Lung (tissue), 12 donors: Measurements from ENCODE around the gene MDFI. TPM values are rescaled to one million over a fixed set of nuclear protein-coding genes. Genes with fewer than 3 reads are reported as not detected.

Source experiments
- ATAC-seq: fragments of 200-7000 bp; cut with Tn5 transposase; one replicate; pipeline ENCODE4 v1.9.1; 2020; ENCODE audit warnings: moderate number of reproducible peaks; ENCODE audit not compliant: insufficient read depth, low FRiP score
- DNase-seq, 3 donors: peaks; one replicate each; pipeline ENCODE4 v3.0.0-alpha.2; 2013 to 2017
- H3K27ac ChIP-seq, 2 donors: one replicate each; pipeline ENCODE4 v1.5.1; 2013; ENCODE audit warnings: mild to moderate bottlenecking in 2 of 2, moderate library complexity in 2 of 2, control low read depth in 1 of 2, inconsistent platforms in 1 of 2, low read depth in 1 of 2, low read length in 1 of 2
- H3K27me3 ChIP-seq, 3 donors: one replicate each; pipeline ENCODE4 v1.5.1; 2013; ENCODE audit warnings: low read length in 2 of 3; ENCODE audit not compliant: control insufficient read depth in 3 of 3, insufficient read depth in 3 of 3
- H3K36me3 ChIP-seq, 4 donors: one replicate each; pipeline ENCODE4 v1.5.1; 2013; ENCODE audit warnings: low read length in 4 of 4, mild to moderate bottlenecking in 1 of 4, moderate library complexity in 1 of 4; ENCODE audit not compliant: control insufficient read depth in 4 of 4, insufficient read depth in 4 of 4
- H3K4me1 ChIP-seq, 5 donors: one replicate each; pipeline ENCODE4 v1.5.1; 2013; ENCODE audit warnings: low read length in 5 of 5, mild to moderate bottlenecking in 2 of 5, moderate library complexity in 1 of 5; ENCODE audit not compliant: control insufficient read depth in 5 of 5, insufficient read depth in 5 of 5
- H3K4me3 ChIP-seq: one replicate; pipeline ENCODE4 v1.5.1; 2013; ENCODE audit warnings: mild to moderate bottlenecking, control low read depth, moderate library complexity
- H3K9ac ChIP-seq, 2 donors: one replicate each; pipeline ENCODE4 v1.5.1; 2013; ENCODE audit warnings: low read length in 2 of 2, control low read depth in 1 of 2; ENCODE audit not compliant: insufficient read depth in 1 of 2
- H3K9me3 ChIP-seq, 4 donors: one replicate each; pipeline ENCODE4 v1.5.1; 2013; ENCODE audit warnings: low read length in 3 of 4, mild to moderate bottlenecking in 1 of 4, moderate library complexity in 1 of 4; ENCODE audit not compliant: control insufficient read depth in 4 of 4, insufficient read depth in 3 of 4
- WGBS, 2 donors: extraction: QIAGEN DNeasy Blood & Tissue Kit; methylation state at CpG; one replicate each; pipeline ENCODE4 v1.1.7; 2013; 5-methylcytosine and 5-hydroxymethylcytosine counted together
- polyA plus RNA-seq, 2 donors: library from polyadenylated mRNA; stranded (reverse); fragments of 200-250 nt; gene quantifications; one replicate each; pipeline ENCODE4 v1.2.1, GENCODE V29; 2013
- total RNA-seq, 2 donors: library from RNA; depleted of rRNA in 1 of 2; stranded (reverse); fragments of >200 nt in 1 of 2; gene quantifications; one replicate each; pipeline ENCODE4 v1.2.1, GENCODE V29; 2014 to 2021
- TF ChIP-seq, protein P1 (sequence below): IDR thresholded peaks from 2 replicates; pipeline ENCODE4 v1.5.1; 2012; ENCODE audit warnings: mild to moderate bottlenecking; ENCODE audit errors: control extremely low read depth, extremely low read depth
- donor health status: control.
- donor health status: control.
- donor health status: Bipolar disorder and iron deficiency.
- donor health status: healthy.
- donor health status: DM: yes; HTN: yes; CAD: no.

Gene MDFI
- total and polyA plus RNA-seq, 4 donors: 16.4 to 36.4 (median 21.9) TPM

DNA sequence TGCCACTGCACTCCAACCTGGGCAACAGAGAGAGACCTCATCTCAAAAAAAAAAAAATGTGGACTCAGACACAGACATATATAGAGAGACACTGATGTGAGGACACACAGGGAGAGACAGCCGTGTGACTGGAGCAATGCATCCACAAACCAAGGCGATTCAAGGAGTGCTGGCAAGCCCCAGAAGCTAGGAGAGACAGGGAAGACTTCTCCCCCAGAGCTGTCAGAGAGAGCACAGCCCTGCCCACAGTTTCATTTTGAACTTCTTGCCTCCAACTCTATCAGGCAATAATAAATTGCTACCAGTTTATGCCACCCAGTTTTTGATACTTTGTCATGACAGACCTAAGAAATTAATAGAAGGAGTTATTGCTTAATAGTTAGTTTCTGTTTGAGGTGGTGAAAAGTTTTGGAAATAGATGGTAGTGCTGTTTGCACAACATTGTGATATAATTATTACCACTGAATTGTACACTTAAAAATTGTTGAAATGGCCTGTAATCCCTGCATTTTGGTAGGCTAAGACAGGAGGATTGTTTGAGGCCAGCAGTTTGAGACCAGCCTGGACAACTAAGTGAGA lies 5.1 kb upstream of the MDFI start:
- TF ChIP-seq, protein P1, sequence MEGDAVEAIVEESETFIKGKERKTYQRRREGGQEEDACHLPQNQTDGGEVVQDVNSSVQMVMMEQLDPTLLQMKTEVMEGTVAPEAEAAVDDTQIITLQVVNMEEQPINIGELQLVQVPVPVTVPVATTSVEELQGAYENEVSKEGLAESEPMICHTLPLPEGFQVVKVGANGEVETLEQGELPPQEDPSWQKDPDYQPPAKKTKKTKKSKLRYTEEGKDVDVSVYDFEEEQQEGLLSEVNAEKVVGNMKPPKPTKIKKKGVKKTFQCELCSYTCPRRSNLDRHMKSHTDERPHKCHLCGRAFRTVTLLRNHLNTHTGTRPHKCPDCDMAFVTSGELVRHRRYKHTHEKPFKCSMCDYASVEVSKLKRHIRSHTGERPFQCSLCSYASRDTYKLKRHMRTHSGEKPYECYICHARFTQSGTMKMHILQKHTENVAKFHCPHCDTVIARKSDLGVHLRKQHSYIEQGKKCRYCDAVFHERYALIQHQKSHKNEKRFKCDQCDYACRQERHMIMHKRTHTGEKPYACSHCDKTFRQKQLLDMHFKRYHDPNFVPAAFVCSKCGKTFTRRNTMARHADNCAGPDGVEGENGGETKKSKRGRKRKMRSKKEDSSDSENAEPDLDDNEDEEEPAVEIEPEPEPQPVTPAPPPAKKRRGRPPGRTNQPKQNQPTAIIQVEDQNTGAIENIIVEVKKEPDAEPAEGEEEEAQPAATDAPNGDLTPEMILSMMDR: no peak
- peaks cover 0 to 1% (median 0%) of the 10 kb centered on the region in 4 donors for H3K9me3 ChIP-seq
- peaks cover 0 to 75% (median 21%) of the 10 kb centered on the region in 5 donors for H3K4me1 ChIP-seq
- no peak for ATAC-seq
- peak; percentile 48 to 61 (median 60) for DNase-seq
- H3K36me3 ChIP-seq: no peaks in the 10 kb centered on the region
- no peak overlapping the region for H3K27ac ChIP-seq
- 69 to 76% methylated on average over 2 of the region's 2 CpGs for WGBS, 2 donors
- no peaks in the 10 kb centered on the region for H3K27me3 ChIP-seq
- H3K9ac ChIP-seq: no peak overlapping the region
- no peak overlapping the region for H3K4me3 ChIP-seq

DNA sequence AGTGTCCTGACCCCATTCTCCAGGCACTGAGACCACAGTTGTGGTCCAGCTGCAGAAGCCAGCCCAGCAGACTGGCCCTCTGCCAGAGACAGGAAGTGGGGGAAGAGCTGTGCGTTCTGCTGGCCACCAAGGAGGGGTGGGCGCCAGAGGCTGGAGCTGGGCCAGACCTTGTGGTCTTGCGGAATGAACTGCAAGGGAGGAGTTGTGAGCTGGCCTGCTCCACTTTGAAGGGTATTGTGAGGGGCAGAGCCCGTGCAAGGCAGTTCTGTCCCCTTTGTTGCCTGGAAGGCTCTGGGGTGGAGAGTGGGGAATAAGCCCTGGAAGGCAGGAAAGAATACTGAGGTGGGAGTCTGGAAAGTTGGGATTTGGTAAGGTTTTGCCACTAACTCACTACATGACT lies 3.6 kb upstream of the MDFI start:
- H3K9me3 ChIP-seq: peaks cover 0 to 1% (median 0%) of the 10 kb centered on the region in 4 donors
- no peak overlapping the region for H3K27ac ChIP-seq
- H3K36me3 ChIP-seq: peaks cover 0 to 5% (median 0%) of the 10 kb centered on the region in 4 donors
- TF ChIP-seq, protein P1: no peak
- H3K4me1 ChIP-seq: peaks cover 0 to 74% (median 21%) of the 10 kb centered on the region in 5 donors
- no peak overlapping the region for H3K4me3 ChIP-seq
- 11 to 20% methylated on average over 4 of the region's 4 CpGs for WGBS, 2 donors
- H3K9ac ChIP-seq: no peak overlapping the region
- H3K27me3 ChIP-seq: no peaks in the 10 kb centered on the region
- no peak for ATAC-seq
- peak; percentile 98 to 99 (median 99) for DNase-seq

DNA sequence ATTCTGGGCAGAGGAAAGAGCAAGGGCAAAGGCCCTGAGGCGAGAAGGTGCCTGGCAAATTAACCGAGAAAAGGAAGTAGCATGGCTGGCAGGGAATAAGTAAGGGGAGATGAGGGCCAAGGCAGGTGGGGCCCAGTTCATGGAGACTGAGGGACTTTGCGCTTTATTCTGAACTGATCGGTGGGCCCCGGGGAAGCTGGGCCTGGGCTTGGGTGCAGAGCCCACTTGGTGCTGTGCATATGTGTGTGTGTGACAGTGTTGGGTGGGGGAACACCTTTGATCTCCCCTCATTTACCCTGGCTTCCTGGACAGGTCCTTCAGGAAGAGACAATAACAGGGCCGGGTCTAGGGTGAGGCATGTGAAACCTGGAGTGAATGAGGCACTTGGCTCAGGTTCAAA lies 2.9 kb upstream of the MDFI start:
- Histone ChIP-seq H3K27ac (no peak overlapping the region), H3K9ac (no peak overlapping the region), H3K36me3 (peaks cover 0 to 6% (median 0%) of the 10 kb centered on the region in 4 donors), H3K27me3 (no peaks in the 10 kb centered on the region), H3K4me1 (peaks cover 0 to 76% (median 24%) of the 10 kb centered on the region in 5 donors), H3K9me3 (no peaks in the 10 kb centered on the region), H3K4me3 (no peak overlapping the region)
- DNase-seq (no peak), ATAC-seq (no peak)
- WGBS, 2 donors: 71 to 81% methylated on average over 6 of the region's 6 CpGs
- TF ChIP-seq, protein P1: no peak

DNA sequence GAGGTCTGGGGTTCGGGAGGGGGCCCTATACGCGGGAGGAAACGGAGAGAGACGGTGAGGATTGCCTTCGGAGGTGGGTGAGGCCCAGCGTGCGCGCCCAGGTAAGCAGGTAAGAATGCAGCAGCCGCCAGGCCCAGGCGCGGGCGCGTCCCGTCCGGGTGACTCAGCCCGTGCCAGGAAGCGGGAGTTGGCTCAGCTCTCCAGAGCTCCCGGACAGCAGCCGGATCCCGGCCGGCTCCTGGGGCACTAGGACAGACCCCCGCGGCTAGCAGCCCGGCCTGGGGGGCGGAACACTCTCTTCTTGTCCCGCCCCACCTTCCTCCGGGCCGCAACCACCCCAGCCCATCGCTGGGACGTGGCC lies 1.5 kb upstream of the MDFI start:
- ATAC-seq: peak; percentile 48
- TF ChIP-seq, protein P1: no peak
- H3K4me3 ChIP-seq: no peak overlapping the region
- H3K4me1 ChIP-seq: peaks cover 0 to 76% (median 36%) of the 10 kb centered on the region in 5 donors
- WGBS, 2 donors: 35 to 67% methylated on average over 21 to 31 of the region's 31 CpGs
- H3K27me3 ChIP-seq: no peaks in the 10 kb centered on the region
- peak in 2 of 3 donors; percentile 72 to 77 for DNase-seq
- peaks cover 0 to 6% (median 0%) of the 10 kb centered on the region in 4 donors for H3K36me3 ChIP-seq
- no peak overlapping the region for H3K9ac ChIP-seq
- H3K9me3 ChIP-seq: no peaks in the 10 kb centered on the region
- H3K27ac ChIP-seq: no peak overlapping the region
